Smooth muscle cell of the umbilical artery (primary cell): Measurements from ENCODE around the gene GPR75. TPM values are rescaled to one million over a fixed set of nuclear protein-coding genes. Genes with fewer than 3 reads are reported as not detected.

Experiments used
- total RNA-seq: library from RNA; depleted of rRNA; stranded (reverse); fragments of >200 nt; gene quantifications from 2 replicates; pipeline ENCODE4 v1.2.3, GENCODE V29; 2014

Gene GPR75
- 0.89 and 2.7 TPM in 2 replicates for total RNA-seq

DNA sequence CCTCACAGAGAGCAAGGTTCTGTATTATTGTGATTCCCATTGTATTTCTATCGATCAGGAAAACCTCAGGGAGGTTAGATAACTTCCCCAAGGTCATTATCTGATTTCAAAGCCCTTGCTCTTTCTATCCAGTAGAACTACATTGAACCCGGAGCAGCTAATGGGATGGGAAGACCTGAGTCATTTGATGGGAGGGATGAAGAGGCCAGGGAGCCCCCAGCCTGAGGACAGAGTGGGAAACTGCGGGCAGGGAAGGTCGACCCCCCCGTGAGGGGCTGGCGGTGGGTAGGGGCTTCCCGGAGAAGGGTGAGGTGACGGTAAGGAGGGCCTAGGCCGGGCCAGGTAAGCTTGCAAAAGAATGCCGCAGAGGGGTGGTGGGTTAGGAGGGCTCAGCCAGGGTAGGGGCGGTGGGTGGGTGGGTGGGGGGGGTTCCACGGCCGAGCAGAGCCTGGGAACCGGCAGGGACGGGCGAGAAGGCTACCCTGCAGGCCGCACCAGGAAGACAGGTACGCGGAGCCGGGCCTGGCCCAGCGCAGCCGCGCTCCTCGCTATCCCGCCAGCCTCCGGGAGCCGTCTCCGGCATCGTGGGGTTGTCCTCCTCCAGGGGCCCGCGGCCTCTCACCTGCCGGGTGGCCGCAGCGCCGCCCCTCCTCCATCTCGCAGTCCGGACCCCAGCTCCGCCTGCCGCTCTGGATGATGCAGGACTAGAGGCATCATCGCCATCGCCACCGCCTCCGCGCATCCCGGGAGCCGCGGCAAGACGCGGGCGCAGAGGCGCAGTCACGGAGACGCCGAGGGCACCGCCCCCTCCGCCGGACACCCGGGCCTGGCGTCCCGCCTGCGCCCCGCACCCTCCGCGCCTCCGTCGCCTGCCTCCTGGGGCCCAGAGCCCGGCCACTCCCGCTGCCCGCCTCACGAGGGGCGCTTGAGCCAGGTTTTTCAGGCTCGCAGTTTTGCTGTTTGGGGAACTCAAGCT is at the start of gene GPR75:
Gene GPR75 (minus strand): TSS at position 762 of the 976 bp plus-strand sequence. CDS start 5,211 bp downstream, outside the sequence.

Other genes with a start within 250 kb of the GPR75 start
- gene CHAC2, start 92.2 kb downstream of the GPR75 start, total RNA-seq, result 2.1 and 5.0 TPM in 2 replicates
- 28.0 and 31.8 TPM in 2 replicates for gene ASB3, start 73.0 kb downstream of the GPR75 start, total RNA-seq
- 231 and 287 TPM in 2 replicates for gene ERLEC1, start 72.9 kb downstream of the GPR75 start, total RNA-seq
- gene PSME4, start 111.0 kb upstream of the GPR75 start, total RNA-seq, result 34.4 and 61.1 TPM in 2 replicates